ENCODE measurements around the gene GTF3C1. TPM values are rescaled to one million over a fixed set of nuclear protein-coding genes. Genes with fewer than 3 reads are reported as not detected.

GTF3C1 gene
- polyA plus RNA-seq, 3 donors from 2014 or later: 73.7 to 107 (median 97.6) TPM

DNA sequence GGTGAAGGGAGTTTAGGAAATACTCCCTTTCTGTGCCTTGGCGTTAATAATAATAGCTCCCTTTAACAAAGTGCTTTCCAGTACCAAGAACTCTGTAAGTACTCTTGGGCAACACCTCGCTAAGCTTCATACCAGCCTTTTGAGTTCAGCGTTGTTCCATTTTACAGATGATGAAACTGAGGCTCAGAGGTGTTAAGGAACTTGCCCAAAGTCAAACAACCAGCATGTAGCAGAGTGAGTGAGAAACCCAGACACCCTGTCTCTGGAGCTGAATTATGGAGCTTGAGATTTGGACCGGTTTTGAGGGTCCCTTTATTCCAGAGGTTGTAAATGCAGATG, 838 bp upstream of the GTF3C1 start:
- H3K27me3 Mint-ChIP-seq (ENCODE audit: low read depth in 3 of 3): peaks cover 8 to 12% (median 10%) of the 10 kb centered on the region in 3 donors
- H3K36me3 Mint-ChIP-seq: peaks cover 0 to 10% (median 3%) of the 10 kb centered on the region in 3 donors
- H3K4me1 Mint-ChIP-seq: peaks cover 38 to 52% of the 10 kb centered on the region in 2 donors
- H3K9me3 Mint-ChIP-seq: no peaks in the 10 kb centered on the region
- H3K4me3 Mint-ChIP-seq: peak overlapping the region; percentile 92 to 99 (median 97)
- no peak for DNase-seq
- peak overlapping the region; percentile 93 to 99 (median 96) for H3K27ac Mint-ChIP-seq

- no peak for DNase-seq
- Mint-ChIP-seq H3K9me3 (no peaks in the 10 kb centered on the region), H3K4me3 (peak overlapping the region; percentile 92 to 99 (median 97)), H3K27me3 (ENCODE audit: low read depth in 3 of 3) (peaks cover 8 to 12% (median 10%) of the 10 kb centered on the region in 3 donors), H3K4me1 (peaks cover 42 to 52% of the 10 kb centered on the region in 2 donors), H3K36me3 (peaks cover 3 to 17% (median 6%) of the 10 kb centered on the region in 3 donors), H3K27ac (peak overlapping the region; percentile 91 to 99 (median 96))
These were observed 308 bp downstream of the GTF3C1 start for GRCh38 chr16:27549464-27549745.

DNA sequence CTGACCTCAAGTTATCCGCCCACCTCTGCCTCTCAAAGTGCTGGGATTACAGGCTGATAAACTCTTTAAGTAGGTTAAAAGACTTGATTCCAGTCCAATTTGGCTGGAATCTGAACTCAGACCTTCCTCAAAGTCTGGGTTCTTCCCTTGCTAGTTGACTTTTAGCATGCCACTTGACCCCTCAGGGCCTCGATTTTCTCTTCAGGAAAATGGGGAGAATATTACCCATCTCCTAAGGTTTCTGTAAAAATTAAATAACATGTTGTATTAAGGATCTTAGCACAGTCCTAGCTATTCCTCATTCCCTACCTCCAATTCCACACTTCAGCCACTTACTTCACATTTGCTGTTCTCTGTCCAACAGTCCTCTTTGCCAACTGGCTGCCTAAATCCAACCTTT, 1.9 kb downstream of the GTF3C1 start:
- H3K9me3 Mint-ChIP-seq: no peaks in the 10 kb centered on the region
- peaks cover 12 to 27% (median 15%) of the 10 kb centered on the region in 3 donors for H3K36me3 Mint-ChIP-seq
- H3K4me3 Mint-ChIP-seq: peak overlapping the region in 2 of 5 donors; percentile 24
- peaks cover 43 to 52% of the 10 kb centered on the region in 2 donors for H3K4me1 Mint-ChIP-seq
- peaks cover 10 to 15% (median 10%) of the 10 kb centered on the region in 3 donors for H3K27me3 Mint-ChIP-seq (ENCODE audit: low read depth in 3 of 3)
- no peak for DNase-seq
- peak overlapping the region in 1 of 6 donors; percentile 17 for H3K27ac Mint-ChIP-seq

DNA sequence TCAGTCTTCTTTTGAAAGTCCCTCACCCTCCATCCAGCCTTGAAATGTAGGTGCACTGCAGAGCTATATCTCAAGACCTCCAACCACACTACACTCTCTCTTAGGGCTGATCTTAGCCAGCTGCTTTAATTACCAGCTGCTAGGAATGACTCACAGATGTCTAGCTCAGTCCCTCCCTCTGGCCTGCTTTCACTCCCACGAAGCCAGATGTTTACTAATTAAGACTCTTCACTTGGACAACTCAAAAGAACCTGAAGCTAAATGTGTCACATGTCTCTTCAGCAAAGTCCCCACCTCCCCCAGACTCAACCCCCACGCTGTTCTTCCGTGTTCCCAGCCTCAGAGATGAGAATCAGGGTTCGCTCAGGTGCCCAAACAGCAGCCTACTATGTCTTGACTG, 2.6 kb downstream of the GTF3C1 start:
- Mint-ChIP-seq H3K27me3 (ENCODE audit: low read depth in 3 of 3) (peaks cover 10 to 15% (median 10%) of the 10 kb centered on the region in 3 donors), H3K36me3 (peaks cover 16 to 30% (median 20%) of the 10 kb centered on the region in 3 donors), H3K4me1 (peaks cover 43 to 52% of the 10 kb centered on the region in 2 donors), H3K9me3 (no peaks in the 10 kb centered on the region), H3K4me3 (peak overlapping the region in 2 of 5 donors; percentile 12 to 42), H3K27ac (peak overlapping the region in 5 of 6 donors; percentile 6 to 71 (median 8))
- DNase-seq: no peak

DNA sequence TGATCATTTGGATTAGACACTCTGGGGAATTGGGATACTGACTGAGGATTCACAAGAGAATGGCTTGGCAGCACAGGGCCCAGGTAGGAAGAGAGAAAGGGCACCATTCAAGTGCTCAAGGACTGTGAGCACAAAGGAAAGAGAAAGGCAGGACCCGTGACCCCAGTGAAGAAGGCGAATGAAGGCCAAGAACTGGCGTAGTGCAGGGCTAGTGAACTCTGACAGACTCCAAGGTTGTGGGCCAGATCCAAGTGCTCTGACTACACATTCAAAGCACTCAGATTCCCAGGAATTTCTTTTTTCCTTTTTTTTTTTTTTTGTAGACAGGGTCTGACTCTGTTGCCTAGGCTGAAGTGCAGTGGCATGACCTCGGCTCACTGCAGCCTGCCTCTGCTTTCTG, 5.0 kb downstream of the GTF3C1 start:
- H3K27ac Mint-ChIP-seq: peak overlapping the region in 2 of 6 donors; percentile 2 to 49
- H3K27me3 Mint-ChIP-seq (ENCODE audit: low read depth in 3 of 3): peaks cover 3 to 10% (median 7%) of the 10 kb centered on the region in 3 donors
- no peak overlapping the region for H3K4me3 Mint-ChIP-seq
- H3K36me3 Mint-ChIP-seq: peaks cover 32 to 45% (median 43%) of the 10 kb centered on the region in 3 donors
- H3K4me1 Mint-ChIP-seq: peaks cover 37 to 47% of the 10 kb centered on the region in 2 donors
- DNase-seq: no peak
- no peaks in the 10 kb centered on the region for H3K9me3 Mint-ChIP-seq

GRCh38 chr16:27543801-27544200, 5.9 kb downstream of the GTF3C1 start:
- Mint-ChIP-seq H3K9me3 (no peaks in the 10 kb centered on the region), H3K27ac (no peak overlapping the region), H3K4me3 (no peak overlapping the region)

GRCh38 chr16:27539636-27540035, 10.1 kb downstream of the GTF3C1 start:
- H3K36me3 Mint-ChIP-seq: peaks cover 58 to 78% (median 66%) of the 10 kb centered on the region in 3 donors
- H3K4me3 Mint-ChIP-seq: peak overlapping the region in 4 of 5 donors; percentile 48 to 69 (median 66)
- no peak for DNase-seq
- peak overlapping the region; percentile 82 to 86 (median 84) for H3K27ac Mint-ChIP-seq
- peaks cover 0 to 6% (median 3%) of the 10 kb centered on the region in 3 donors for H3K27me3 Mint-ChIP-seq (ENCODE audit: low read depth in 3 of 3)
- H3K4me1 Mint-ChIP-seq: peaks cover 30 to 33% of the 10 kb centered on the region in 2 donors
- H3K9me3 Mint-ChIP-seq: no peaks in the 10 kb centered on the region

More at GRCh38 chr16:27543801-27544200, 5.9 kb downstream of the GTF3C1 start:
- Mint-ChIP-seq H3K4me1 (peaks cover 39 to 49% of the 10 kb centered on the region in 2 donors), H3K36me3 (peaks cover 39 to 52% (median 51%) of the 10 kb centered on the region in 3 donors), H3K27me3 (ENCODE audit: low read depth in 3 of 3) (peaks cover 0 to 6% (median 5%) of the 10 kb centered on the region in 3 donors)
- no peak for DNase-seq

DNA sequence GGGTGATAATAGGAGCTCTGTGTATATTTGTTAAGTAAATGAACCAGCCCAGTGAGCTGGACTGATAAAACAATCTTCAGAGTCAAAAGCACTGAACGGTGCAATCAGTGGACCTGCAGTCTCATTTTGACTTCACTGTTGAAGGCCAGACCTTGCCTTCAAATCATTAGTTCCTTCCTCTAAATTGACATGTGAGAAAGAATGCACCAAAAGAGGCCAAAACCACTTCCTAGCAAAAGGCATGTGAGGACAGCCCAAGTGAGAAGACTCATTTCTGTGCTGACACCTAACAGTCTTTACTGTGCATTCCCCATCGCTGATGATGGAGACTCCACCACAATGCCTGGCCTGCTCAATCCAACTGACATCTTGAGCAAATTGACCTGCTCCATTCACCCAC, 10.6 kb downstream of the GTF3C1 start:
- Mint-ChIP-seq H3K36me3 (peaks cover 53 to 79% (median 65%) of the 10 kb centered on the region in 3 donors), H3K27ac (peak overlapping the region; percentile 82 to 86 (median 84)), H3K27me3 (ENCODE audit: low read depth in 3 of 3) (peaks cover 0 to 6% (median 2%) of the 10 kb centered on the region in 3 donors), H3K9me3 (no peaks in the 10 kb centered on the region), H3K4me3 (peak overlapping the region in 4 of 5 donors; percentile 48 to 69 (median 66)), H3K4me1 (peaks cover 30% of the 10 kb centered on the region in 2 donors)
- DNase-seq: peak; percentile 23 to 35 (median 28)

- Mint-ChIP-seq H3K36me3 (peaks cover 50 to 78% (median 63%) of the 10 kb centered on the region in 3 donors), H3K27me3 (ENCODE audit: low read depth in 3 of 3) (peaks cover 0 to 3% (median 2%) of the 10 kb centered on the region in 3 donors), H3K9me3 (no peaks in the 10 kb centered on the region), H3K4me1 (peaks cover 30% of the 10 kb centered on the region in 2 donors), H3K4me3 (peak overlapping the region; percentile 10 to 69 (median 25)), H3K27ac (peak overlapping the region; percentile 82 to 86 (median 84))
- DNase-seq: no peak
These were observed 11.2 kb downstream of the GTF3C1 start for GRCh38 chr16:27538528-27538927.

DNA sequence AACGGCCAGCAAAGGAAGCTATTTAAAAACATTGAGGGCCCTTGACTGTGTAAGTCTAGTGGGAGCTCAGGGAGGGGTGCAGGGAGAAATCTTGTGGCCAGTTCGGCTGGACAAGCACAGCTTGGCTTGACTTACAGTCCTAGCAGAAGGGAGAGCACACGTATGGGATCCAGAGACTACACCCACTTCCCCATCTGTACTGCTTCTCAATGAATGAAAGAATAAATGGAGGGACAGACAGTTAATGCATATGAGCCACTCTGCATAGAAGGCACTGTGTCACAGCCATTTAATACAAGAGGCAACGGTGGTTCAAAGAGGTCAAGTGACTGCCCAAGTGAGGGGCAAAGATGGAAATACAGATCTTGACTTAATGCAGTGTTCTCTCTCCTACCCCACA, 15.5 kb downstream of the GTF3C1 start:
- H3K27me3 Mint-ChIP-seq (ENCODE audit: low read depth in 3 of 3): peaks cover 0 to 7% (median 2%) of the 10 kb centered on the region in 3 donors
- peaks cover 42 to 48% of the 10 kb centered on the region in 2 donors for H3K4me1 Mint-ChIP-seq
- peaks cover 50 to 81% (median 68%) of the 10 kb centered on the region in 3 donors for H3K36me3 Mint-ChIP-seq
- H3K9me3 Mint-ChIP-seq: no peaks in the 10 kb centered on the region
- no peak for DNase-seq
- H3K27ac Mint-ChIP-seq: no peak overlapping the region
- no peak overlapping the region for H3K4me3 Mint-ChIP-seq

- Mint-ChIP-seq H3K27me3 (ENCODE audit: low read depth in 3 of 3) (peaks cover 0 to 7% (median 2%) of the 10 kb centered on the region in 3 donors), H3K36me3 (peaks cover 51 to 82% (median 69%) of the 10 kb centered on the region in 3 donors), H3K4me3 (peak overlapping the region in 1 of 5 donors; percentile 18), H3K4me1 (peaks cover 26 to 32% of the 10 kb centered on the region in 2 donors), H3K9me3 (no peaks in the 10 kb centered on the region), H3K27ac (peak overlapping the region in 5 of 6 donors; percentile 11 to 73 (median 57))
- no peak for DNase-seq
These were observed 17.6 kb downstream of the GTF3C1 start for GRCh38 chr16:27531826-27532800.

- peaks cover 25 to 32% of the 10 kb centered on the region in 2 donors for H3K4me1 Mint-ChIP-seq
- no peak for DNase-seq
- H3K27ac Mint-ChIP-seq: peak overlapping the region in 3 of 6 donors; percentile 40 to 60 (median 51)
- H3K9me3 Mint-ChIP-seq: no peaks in the 10 kb centered on the region
- peaks cover 0 to 7% (median 3%) of the 10 kb centered on the region in 3 donors for H3K27me3 Mint-ChIP-seq (ENCODE audit: low read depth in 3 of 3)
- no peak overlapping the region for H3K4me3 Mint-ChIP-seq
- peaks cover 47 to 78% (median 66%) of the 10 kb centered on the region in 3 donors for H3K36me3 Mint-ChIP-seq
These were observed 18.5 kb downstream of the GTF3C1 start for GRCh38 chr16:27531186-27531585.

- H3K9me3 Mint-ChIP-seq: no peaks in the 10 kb centered on the region
- peak overlapping the region in 1 of 6 donors; percentile 29 for H3K27ac Mint-ChIP-seq
- H3K4me1 Mint-ChIP-seq: peaks cover 23 to 32% of the 10 kb centered on the region in 2 donors
- H3K27me3 Mint-ChIP-seq (ENCODE audit: low read depth in 3 of 3): peaks cover 0 to 7% (median 3%) of the 10 kb centered on the region in 3 donors
- no peak overlapping the region for H3K4me3 Mint-ChIP-seq
- peaks cover 49 to 79% (median 63%) of the 10 kb centered on the region in 3 donors for H3K36me3 Mint-ChIP-seq
- DNase-seq: no peak
These were observed 19.8 kb downstream of the GTF3C1 start for GRCh38 chr16:27529962-27530361.

GRCh38 chr16:27528294-27528693, 21.4 kb downstream of the GTF3C1 start:
- H3K9me3 Mint-ChIP-seq: no peaks in the 10 kb centered on the region
- no peak for DNase-seq
- H3K36me3 Mint-ChIP-seq: peaks cover 45 to 76% (median 54%) of the 10 kb centered on the region in 3 donors
- H3K4me1 Mint-ChIP-seq: peaks cover 23 to 30% of the 10 kb centered on the region in 2 donors
- H3K27ac Mint-ChIP-seq: no peak overlapping the region
- H3K27me3 Mint-ChIP-seq (ENCODE audit: low read depth in 3 of 3): peaks cover 0 to 5% (median 3%) of the 10 kb centered on the region in 3 donors
- no peak overlapping the region for H3K4me3 Mint-ChIP-seq
